Stimulated activated CD8-positive, alpha-beta memory T cell treated with anti-CD3 and anti-CD28 coated beads, Interleukin-7, amount 100 ng/mL, for 4 hours (primary cell): ENCODE data around the gene STK33.
"Not testable (repeated sequence)": the region's sequence is repeated elsewhere in the genome, so short reads cannot be mapped to it uniquely, and the experiment has no call there.

Source experiments
- DNase-seq, 2 donors: peaks; one replicate each; pipeline ENCODE4 v3.0.0-alpha.2; 2020; ENCODE audit warnings: low read depth in 2 of 2

STK33 gene

DNA sequence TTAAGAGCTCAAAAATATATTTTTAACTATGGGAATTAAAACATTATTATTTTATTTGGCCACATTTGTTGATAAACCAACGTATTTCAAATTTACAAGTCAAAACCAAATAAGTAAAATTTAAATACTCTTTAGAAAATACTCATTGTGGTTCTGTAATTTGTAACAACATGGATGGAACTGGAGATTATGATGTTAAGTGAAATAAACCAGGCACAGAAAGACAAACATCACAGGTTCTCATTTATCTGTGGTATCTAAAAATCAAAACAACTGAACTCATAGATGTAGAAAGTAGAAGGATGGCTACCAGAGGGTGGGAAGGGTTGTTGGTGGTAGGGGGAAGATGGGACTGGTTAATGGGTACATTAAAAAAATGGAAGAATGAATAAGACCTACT is 50.8 kb downstream of the STK33 start:
- DNase-seq: no peak

DNA sequence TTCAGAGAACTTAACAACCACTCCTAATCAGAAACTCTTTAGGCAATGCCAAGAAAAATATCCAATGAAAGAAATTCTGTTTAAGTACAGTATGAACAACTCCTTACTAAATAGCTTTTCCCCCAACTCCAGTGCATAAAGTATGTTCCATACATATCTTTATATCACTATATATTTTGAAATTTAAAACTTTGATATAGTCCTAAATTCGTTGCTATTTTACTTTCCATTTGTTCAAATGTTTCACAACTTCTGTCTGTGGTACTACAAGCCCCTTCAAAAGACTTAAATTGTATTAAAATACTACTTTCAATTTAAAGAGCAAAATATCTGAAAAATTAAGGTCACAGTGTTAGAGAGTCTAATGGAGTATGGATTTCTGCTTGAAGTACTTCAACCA is 52.6 kb downstream of the STK33 start:
- no peak for DNase-seq

DNA sequence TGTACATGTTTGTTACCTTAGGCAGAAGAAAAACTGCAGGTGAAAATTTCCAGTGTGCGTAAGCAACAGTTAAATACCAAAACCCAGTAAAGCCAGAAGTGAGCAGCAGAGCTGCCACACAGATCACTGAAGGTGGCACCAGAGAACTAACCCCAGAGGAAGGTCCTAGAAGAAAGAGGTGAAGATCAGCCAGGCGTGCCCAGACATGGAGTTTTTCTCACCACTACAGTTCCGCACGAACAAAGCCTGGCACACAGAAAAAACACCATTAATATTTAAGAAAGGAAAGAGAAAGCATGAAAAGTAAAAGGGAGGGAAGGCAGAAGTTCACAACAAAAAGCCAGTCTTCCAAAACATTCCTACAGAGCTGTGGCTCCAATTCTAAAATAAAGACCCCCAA is 60.7 kb downstream of the STK33 start:
- DNase-seq: no peak

DNA sequence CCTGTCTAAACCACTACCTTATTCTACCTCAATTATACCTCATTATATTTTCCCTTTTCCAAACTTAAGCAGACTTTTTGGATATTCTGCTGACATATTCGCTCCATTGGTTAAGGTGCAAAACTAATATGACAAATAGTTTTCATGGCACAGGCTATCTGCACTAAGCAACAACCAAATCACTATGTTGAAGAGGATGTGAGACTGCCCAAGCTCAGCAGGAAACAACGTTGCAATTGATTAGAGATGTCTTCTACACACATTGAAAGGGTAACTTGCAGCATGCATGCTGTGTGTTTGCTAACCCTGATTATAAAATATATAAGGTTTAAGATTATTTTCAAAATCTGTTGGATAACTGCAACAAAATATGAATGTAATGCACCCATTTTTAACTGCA is 61.6 kb downstream of the STK33 start:
- DNase-seq: no peak

DNA sequence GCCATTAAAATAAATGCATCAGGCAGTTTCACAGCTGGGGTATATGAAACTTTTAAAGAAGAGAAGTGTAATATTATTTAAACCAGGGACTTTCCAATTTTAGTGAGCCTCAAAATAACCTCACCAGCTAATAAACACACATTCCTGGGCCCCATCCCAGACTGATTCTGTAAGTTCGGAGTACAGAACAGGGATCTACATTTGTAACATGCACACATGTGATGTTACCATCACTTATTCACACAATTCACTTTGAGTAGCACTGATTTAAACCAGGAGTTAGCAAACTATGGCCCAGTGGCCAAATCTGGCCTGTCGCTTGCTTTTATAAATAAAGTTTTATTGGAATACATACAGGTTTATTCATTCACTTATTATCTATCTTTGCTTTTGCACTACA is 62.0 kb downstream of the STK33 start:
- DNase-seq: no peak

DNA sequence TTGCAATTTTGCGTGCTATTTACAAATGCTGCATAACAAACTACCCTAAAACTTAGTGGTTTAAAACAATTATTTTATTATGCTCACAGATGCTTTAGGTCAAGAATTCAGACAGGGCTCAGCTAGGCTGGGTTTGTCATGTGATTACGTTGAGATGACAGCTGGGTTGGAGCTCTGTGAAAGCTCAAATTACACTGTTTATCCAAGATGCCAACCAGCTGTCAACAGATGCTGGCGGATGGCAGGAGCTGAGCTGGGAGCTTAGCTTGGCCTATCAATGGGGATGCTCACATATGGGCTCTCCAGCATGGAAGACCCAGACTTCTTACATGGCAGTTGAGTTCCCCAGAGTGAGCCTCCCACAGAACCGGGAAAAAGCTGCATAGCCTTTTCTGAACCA is 62.7 kb downstream of the STK33 start:
- no peak for DNase-seq

DNA sequence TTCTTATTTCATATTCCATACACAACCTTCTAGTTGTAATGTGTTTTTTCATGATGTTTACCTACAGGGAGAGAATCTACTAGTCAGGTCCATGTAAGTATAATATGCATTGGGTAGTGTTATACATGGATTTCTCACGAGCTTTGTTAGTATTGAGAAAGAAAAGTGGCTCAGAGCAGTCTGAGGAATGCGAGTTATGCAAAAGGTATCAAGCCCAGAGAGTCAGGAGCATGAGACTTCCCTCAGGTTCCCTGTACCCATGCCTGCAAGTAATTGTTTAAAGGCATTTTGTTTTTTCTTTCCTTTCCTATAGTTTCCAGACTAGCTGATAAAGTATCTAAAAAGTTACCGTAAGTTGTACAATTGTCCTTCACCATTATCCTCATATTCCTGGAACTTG is 66.1 kb downstream of the STK33 start:
- no peak for DNase-seq

DNA sequence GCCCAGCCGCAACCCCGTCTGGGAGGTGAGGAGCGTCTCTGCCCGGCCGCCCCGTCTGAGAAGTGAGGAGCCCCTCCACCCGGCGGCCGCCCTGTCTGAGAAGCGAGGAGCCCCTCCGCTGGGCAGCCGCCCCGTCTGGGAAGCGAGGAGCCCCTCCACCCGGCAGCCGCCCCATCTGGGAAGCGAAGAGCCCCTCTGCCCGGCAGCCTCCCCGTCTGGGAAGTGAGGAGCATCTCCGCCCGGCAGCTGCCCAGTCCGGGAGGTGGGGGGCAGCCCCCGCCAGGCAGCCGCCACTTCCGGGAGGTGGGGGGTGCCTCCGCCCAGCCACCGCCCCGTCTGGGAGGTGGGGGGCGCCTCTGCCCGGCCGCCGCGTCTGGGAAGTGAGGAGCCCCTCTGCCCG is 70.6 kb downstream of the STK33 start:
- DNase-seq: no peak

DNA sequence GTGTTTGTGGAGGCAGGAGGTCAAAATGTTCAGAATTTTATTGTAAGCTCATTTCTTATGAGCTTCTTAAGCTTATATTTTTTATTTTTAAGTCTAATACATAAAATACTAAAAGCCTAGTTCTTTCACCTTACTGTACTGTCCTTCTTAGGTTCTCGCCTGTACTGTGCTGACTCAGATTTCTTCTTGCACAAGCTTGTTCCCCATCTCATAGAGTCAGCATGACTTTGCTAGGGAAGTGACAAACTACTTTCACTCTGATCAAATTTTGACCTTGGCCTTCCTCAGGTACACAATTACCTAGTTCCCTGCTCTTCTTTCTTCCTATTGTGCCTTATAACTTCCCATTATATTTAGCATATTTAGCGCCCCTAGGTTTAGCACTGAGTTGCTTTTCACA is 81.5 kb downstream of the STK33 start:
- no peak for DNase-seq

DNA sequence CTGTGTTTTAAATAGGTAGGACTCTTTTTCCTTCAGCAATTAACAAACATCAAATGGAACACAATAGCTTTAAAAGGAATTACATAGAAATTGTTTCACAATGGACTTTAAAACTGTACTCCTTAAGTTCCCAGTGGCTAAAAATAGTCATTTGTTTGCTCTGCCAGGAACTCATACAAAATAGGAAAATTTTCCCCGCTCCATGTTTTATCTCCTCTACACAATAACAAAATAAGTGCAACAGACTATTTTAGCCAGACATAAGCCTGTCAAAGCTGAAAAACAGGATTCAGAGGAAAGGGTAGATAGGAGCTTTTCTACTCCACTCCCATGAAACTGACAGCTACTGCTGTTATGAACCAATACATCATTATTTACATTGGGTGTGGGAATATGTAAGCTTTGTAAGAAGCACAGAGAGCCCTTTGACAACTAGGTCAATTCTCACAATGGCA is 90.1 kb downstream of the STK33 start:
- no peak for DNase-seq

DNA sequence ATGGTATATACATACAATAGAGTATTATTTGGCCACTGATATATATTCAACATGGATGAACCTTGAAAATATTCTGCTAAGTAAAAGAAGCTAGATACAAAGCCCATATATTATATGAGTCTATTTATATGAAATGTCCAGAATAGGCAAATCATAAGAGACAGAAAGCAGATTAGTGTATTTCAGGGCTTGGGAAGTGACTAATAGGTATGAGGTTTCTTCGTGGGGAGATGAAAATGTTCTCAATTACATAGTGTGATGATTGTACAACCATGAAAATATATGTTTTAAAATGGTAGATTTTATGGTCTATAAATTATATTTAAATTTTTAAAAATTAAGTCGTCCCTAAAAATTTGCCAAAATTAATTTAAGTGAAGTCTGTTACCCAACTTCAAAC is 92.2 kb downstream of the STK33 start:
- no peak for DNase-seq

DNA sequence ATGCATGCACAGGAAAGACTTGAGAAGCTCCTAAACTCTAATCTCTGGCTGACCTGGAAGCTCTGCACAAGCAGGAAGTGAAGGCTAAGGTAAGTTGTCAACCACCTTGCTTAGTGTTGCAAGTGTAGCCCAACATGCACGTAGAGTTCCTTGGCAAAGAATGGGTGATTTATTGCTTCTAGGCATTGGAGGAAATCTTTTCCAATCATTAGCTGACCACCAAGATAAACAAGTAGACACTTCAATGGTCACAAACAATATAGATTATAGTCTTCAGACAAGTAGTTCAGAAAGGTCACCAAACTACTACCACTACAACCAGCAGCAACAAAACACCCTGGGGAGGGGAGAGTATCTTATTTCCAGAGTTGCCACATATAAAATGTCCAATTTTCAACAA is 105.6 kb downstream of the STK33 start:
- no peak for DNase-seq

DNA sequence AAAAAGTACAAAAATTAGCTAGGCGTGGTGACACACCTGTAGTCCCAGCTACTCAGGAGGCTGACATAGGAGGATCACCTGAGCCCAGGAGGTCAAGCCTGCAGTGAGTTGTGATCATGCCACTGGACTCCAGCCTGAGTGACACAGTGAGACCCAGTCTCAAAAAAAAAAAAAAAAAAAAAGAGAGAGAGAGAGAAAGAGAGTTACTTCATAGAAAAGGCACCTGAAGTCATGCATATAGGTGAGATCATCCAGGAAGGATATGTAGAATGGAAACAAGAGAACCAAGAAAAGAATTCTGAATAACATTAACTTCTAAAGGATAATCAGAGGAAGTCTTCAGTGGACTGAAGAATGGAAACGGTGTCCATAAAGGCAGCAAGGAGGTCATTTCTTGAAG is 106.8 kb downstream of the STK33 start:
- no peak for DNase-seq

DNA sequence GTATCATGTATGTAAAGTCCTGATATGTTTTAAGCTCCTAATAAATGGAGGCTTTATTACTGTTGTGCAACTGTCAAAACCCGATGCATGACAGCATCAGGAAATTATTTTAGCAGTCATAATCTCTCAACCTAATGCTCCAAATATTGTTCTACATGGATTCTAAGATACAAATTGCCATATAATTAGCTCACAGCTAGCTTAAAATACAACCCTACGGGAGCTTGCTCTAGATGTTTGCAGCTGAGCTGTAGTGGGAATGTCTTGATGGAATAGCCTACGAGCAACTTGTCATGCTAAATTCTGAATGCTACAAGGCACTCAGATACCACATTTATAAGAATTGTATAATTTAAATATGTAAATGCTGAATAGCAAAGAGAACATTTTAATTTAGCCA is 109.8 kb downstream of the STK33 start:
- DNase-seq: no peak

DNA sequence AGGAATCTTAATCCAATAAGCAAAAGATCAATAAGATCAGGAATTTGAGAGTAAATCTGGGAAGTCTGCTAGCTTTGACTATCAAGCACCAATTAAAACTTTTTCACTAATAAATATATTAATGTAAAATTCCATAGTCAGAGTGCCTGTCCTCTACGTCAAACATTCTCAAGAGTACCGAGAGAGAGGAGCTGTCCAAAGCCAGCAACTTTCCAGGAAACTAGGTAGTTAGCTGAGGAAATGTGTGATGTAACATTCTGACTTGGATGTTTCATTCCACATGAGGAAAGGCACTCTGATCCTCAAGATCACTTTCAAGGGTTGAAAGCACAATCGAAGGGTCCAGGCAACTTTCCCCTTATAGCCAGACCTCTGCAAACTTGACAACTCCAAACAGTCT is 113.2 kb downstream of the STK33 start:
- no peak for DNase-seq

DNA sequence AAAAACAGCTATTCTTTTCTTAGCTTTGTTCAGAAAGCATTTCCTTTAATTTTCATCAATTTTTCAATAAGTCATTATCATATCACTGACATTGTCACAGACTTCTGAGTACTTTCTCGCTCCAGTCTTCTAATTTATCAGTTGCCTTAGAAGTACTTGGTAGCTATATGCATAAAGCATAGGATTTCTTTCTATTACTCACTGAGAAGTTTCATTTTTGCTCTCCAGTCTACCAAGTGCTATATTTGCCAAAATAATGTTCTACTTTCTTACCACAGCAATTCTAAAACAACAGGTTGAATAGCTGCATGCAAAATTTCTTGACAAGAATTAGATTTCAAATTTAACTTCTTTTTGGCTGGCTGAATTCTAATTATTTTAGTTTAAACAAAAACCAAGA is 116.3 kb downstream of the STK33 start:
- no peak for DNase-seq

DNA sequence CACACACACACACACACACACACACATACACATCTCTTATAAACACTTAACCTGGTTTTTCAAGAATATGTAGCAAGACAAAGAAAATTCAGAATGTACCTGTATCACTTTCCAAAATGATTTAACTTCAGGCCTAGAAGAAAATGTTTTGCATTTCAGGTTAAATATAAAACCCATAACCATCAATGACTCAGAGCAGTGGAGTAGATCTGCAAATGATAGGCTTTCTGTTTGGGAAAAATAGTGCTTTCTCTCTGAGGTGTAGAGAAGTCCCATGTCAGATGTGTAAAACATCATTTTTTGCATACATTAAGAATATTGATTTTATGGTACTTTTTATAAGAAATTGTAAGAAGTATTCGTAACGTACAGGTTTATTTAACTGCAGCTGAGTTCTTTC is 116.9 kb downstream of the STK33 start:
- no peak for DNase-seq

DNA sequence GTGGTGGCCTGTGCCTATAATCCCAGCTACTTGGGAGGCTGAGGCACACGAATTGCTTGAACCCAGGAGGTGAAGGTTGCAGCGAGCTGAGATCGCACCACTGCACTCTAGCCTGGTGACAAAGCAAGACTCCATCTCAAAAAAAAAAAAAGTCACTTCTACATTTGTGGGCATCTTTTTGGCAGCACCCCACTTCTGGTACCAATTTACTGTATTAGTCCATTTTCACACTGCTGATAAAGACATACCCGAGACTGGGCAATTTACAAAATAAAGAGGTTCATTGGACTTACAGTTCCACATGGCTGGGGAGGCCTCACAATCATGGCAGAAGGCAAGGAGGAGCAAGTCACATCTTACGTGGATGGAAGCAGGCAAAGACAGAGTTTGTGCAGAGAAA is 126.2 kb downstream of the STK33 start:
- DNase-seq: not testable (repeated sequence)

DNA sequence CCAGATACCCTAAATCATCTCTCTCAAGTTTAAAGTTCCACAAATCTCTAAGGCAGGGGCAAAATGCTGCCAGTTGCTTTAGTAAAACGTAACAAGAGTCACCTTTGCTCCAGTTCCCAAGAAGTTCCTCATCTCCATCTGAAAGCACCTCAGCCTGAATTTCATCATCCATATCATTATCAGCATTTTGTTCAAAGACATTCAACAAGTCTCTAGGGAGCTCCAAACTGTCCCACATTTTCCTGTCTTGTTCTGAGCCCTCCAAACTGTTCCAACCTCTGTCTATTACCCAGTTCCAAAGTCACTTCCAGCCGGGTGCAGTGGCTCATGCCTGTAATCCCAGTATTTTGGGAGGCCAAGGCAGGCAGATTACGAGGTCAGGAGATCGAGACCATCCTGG is 126.7 kb downstream of the STK33 start:
- DNase-seq: not testable (repeated sequence)

DNA sequence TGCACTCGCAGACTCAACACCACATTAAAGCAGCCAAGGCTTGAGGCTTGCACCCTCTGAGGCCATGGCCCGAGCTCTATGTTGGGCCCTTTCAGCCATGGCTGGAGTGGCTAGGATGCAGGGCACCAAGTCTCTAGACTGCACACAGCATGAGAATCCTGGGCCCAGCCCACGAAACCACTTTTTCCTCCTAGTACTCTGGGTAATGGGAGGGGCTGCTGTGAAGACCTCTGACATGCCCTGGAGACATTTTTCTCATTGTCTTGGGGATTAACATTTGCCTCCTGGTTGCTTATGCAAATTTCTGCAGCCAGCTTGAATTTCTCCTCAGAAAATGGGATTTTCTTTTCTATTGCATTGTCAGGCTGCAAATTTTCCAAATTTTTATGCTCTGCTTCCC is 127.1 kb downstream of the STK33 start:
- DNase-seq: not testable (repeated sequence)

DNA sequence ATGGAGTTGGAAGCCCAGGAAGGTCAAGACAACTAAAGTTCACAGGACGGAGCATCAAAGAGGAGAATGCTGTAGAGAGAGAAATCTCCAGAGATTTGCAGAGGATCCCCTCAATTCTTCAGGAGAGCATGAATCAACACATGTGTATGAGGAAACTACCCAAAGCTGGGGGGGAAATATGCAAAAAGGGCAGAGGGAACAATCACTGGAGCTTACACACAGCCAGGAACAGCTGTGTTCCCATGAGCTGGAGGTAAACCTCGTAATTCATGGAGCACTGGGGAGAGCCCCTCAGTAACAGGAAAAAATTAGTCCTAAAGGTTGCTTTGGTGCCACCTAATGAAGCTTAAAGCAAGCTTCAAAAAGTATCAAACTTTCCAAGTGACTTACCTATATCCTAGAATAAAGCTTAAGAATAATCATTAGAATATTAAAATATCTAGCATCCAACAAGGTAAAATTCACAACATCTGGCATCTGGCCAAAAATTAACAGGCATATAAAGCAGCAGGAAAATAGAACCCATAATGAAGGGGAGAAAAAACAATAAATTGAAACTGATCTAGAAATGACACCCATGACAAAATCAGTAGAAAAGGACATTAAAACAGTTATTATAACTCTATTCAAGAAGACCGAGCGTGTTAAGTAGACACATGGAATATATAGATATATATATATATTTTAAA is 134.2 kb downstream of the STK33 start:
- DNase-seq: no peak

DNA sequence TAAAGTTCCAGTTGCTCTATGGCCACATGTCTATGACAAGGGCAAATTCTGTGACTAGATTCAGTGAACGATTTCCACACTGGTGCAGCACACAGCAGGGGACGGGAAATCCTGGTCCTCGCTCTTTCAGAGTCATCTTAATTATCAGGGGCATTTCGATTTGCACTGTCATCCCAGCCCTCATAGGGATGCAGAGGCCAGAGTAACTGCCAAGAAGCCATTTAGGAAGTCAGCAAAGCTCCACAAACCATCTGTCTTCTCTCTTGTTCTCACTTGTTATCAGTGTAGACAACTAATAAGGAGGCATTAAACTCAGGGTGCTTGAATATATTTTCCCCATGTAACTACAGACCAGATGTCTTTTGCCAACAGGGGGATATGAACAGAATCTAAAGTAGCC is 151.7 kb downstream of the STK33 start:
- DNase-seq: no peak

DNA sequence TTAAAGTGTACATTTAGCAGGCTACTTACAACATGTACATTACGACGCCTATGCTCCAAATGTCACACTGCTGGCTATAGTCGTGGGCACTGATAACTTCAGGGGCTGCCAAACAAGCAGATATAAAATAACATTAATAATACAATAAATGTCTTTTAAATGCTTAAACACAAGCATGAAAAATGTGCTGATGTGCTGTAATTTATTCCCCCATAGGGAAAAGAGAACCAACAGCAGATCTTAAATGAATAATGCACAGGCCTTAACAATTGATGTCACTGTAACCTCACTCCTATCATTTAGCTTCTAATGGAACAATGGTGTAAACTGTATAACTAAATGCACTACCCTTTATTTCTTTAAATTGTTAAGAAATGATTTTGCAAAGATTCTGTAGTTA is 153.4 kb downstream of the STK33 start:
- DNase-seq: no peak

DNA sequence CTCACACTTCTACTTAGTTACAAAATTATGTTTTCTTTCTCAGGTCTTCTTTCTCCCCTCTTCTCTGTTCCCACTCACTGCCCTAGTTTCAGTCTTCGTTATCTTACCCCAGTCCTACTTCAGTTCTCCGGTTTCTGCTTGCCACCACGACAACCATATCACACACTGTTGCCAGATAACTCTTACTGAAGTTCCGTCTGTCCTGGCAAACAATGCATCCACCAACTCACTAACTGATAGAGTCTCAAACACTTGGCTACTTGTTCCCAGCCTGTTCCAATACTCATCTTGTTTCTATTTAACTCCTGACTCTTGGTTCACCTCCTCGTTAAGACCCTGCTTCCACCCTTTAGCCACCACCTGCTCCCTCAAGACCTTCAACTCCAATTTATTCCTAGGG is 164.5 kb downstream of the STK33 start:
- DNase-seq: no peak
